K562 (cell line): Measurements from ENCODE around the gene MIX23. TPM values are rescaled to one million over a fixed set of nuclear protein-coding genes. Genes with fewer than 3 reads are reported as not detected.

Experiments
- ARID4B ChIP-seq: sonication (generic); formaldehyde crosslinking; IDR thresholded peaks from 2 replicates; pipeline ENCODE4 v1.8.0; 2022; ENCODE audit warnings: mild to moderate bottlenecking, missing genetic modification reagents
- CSDE1 ChIP-seq, 2 experiments: fragments of 450-650 bp; IDR thresholded peaks; 2 replicates each; pipeline ENCODE4 v1.6.1; 2016; ENCODE audit warnings: mild to moderate bottlenecking in 1 of 2
- GABPA ChIP-seq: fragments of 200-800 bp; sonication (Bioruptor generic); conservative IDR thresholded peaks from 2 replicates; pipeline ENCODE4 v1.6.1; 2016; ENCODE audit warnings: low read depth, missing genetic modification characterization, missing compliant biosample characterization
- GTF2E2 ChIP-seq: fragments of 200-800 bp; sonication (Bioruptor generic); IDR thresholded peaks from 2 replicates; pipeline ENCODE4 v1.6.1; 2016; ENCODE audit warnings: missing genetic modification characterization, missing compliant biosample characterization
- HBP1 ChIP-seq: fragments of 450-650 bp; formaldehyde crosslinking; IDR thresholded peaks from 2 replicates; pipeline ENCODE4 v1.4.0; 2022; ENCODE audit warnings: missing genetic modification characterization
- HDAC2 ChIP-seq: fragments of 450-650 bp; IDR thresholded peaks from 2 replicates; pipeline ENCODE4 v1.6.1; 2016; ENCODE audit warnings: mild to moderate bottlenecking
- HDAC3 ChIP-seq: fragments of 450-650 bp; IDR thresholded peaks from 2 replicates; pipeline ENCODE4 v1.6.1; 2018; ENCODE audit warnings: borderline replicate concordance, mild to moderate bottlenecking, moderate library complexity; ENCODE audit not compliant: partially characterized antibody
- HMBOX1 ChIP-seq: sonication (generic); IDR thresholded peaks from 2 replicates; pipeline ENCODE4 v1.6.1; 2016
- KDM2B ChIP-seq: fragments of 250-450 bp; sonication (Bioruptor Pico); IDR thresholded peaks from 2 replicates; pipeline ENCODE4 v1.8.0; 2021; ENCODE audit warnings: mild to moderate bottlenecking, moderate library complexity
- MTF1 ChIP-seq: fragments of 250-450 bp; sonication (Bioruptor Pico); IDR thresholded peaks from 2 replicates; pipeline ENCODE4 v1.9.0; 2021; ENCODE audit warnings: moderate library complexity, mild to moderate bottlenecking, inconsistent platforms, borderline replicate concordance
- RFX1 ChIP-seq: fragments of 450-650 bp; IDR thresholded peaks from 2 replicates; pipeline ENCODE4 v1.6.1; 2016; ENCODE audit warnings: mild to moderate bottlenecking, moderate library complexity
- RFX7 ChIP-seq: fragments of 250-450 bp; sonication (Bioruptor Pico); IDR thresholded peaks from 2 replicates; pipeline ENCODE4 v1.5.1; 2021; ENCODE audit warnings: mild to moderate bottlenecking
- SAP30 ChIP-seq: fragments of 200-600 bp; sonication (generic); IDR thresholded peaks from 2 replicates; pipeline ENCODE4 v1.6.1; 2012; ENCODE audit warnings: borderline replicate concordance, low read depth, mild to moderate bottlenecking, moderate library complexity, low read length, control low read depth, inconsistent platforms; ENCODE audit not compliant: insufficient read depth, poor library complexity, severe bottlenecking
- SMAD2 ChIP-seq: fragments of 150-350 bp; IDR thresholded peaks from 2 replicates; pipeline ENCODE4 v1.6.1; 2014; ENCODE audit warnings: low read depth, mild to moderate bottlenecking, low read length
- ZBTB12 ChIP-seq: fragments of 250-450 bp; sonication (Bioruptor Pico); IDR thresholded peaks from 2 replicates; pipeline ENCODE4 v1.4.0; 2020
- ZBTB49 ChIP-seq: sonication (generic); formaldehyde crosslinking; IDR thresholded peaks from 2 replicates; pipeline ENCODE4 v1.8.0; 2022; ENCODE audit warnings: missing genetic modification reagents, mild to moderate bottlenecking, borderline replicate concordance
- ZNF431 ChIP-seq: sonication (generic); formaldehyde crosslinking; IDR thresholded peaks from 2 replicates; pipeline ENCODE4 v1.8.0; 2022; ENCODE audit warnings: mild to moderate bottlenecking, missing genetic modification reagents
- polyA plus RNA-seq, 8 experiments: library from polyadenylated mRNA; depleted of rRNA in 4 of 8; stranded (reverse) in 5 of 8; unstranded in 3 of 8; fragments of >200 nt; fragmentation: Nextera tagmentation in 2 of 8; fragmentation: Illumina TruSeq in 1 of 8; extraction: Ambion mirVana in 2 of 8; extraction: Trizol in 1 of 8; gene quantifications; 2 replicates each; pipeline versions ENCODE4 v1.2.1 to v1.2.3, GENCODE V29; 2011 to 2014; ENCODE audit warnings: inconsistent platforms in 1 of 8, missing spikeins in 1 of 8
- total RNA-seq, 7 experiments: library from RNA; depleted of rRNA in 6 of 7; stranded (reverse); fragments of >200 nt in 6 of 7; fragmentation: Illumina TruSeq in 2 of 7; extraction: Trizol in 2 of 7; gene quantifications; 2 replicates each; pipeline versions ENCODE4 v1.2.1 to v1.2.3, GENCODE V29; 2011 to 2021; ENCODE audit warnings: low replicate concordance in 1 of 7

Gene MIX23
- total and polyA plus RNA-seq, 9 of the 15 experiments (the other 6 are each of a cell fraction or from before 2014, with no cell fraction given), result 45.5 to 185 (median 106) TPM

- TF ChIP-seq KDM2B (CRISPR knock-in tag) (no peak), HMBOX1 (0 out of 2 replicates have a peak, but pooled peaks have one; percentile 38), RFX7 (CRISPR knock-in tag) (no peak), SAP30 (peak; percentile 48), MTF1 (no peak), GABPA (tag) (no peak), ZNF431 (no peak), ARID4B (CRISPR knock-in tag) (peak; percentile 35; the same call in 1 of the 2 replicates), GTF2E2 (no peak), CSDE1 (IDR thresholded peaks at IDR 0.05) (no peak), HDAC3 (peak; percentile 17), SMAD2 (no peak), ZBTB12 (CRISPR knock-in tag) (no peak), HDAC2 (0 out of 2 replicates have a peak, but pooled peaks have one; percentile 12), RFX1 (peak; percentile 86), ZBTB49 (no peak), HBP1 (CRISPR knock-in tag) (no peak)
Observed at GRCh38 chr3:122415104-122415744, 32.2 kb upstream of the MIX23 start (continued).
